ENCODE measurements around the gene ZNF521. TPM values are rescaled to one million over a fixed set of nuclear protein-coding genes. Genes with fewer than 3 reads are reported as not detected.

ZNF521 gene
- total and polyA plus RNA-seq, 2 of the 13 experiments (the other 11 are each of a cell fraction or from before 2014, with no cell fraction given): 0.02 TPM; not detected in 1

- Histone ChIP-seq H3K9me3 (ENCODE audit: low read length) (no peaks in the 10 kb centered on the region), H3K4me3 (replicated peaks in 1 of 3; ENCODE audit: insufficient read depth in 1 of 3, low read depth in 2 of 3, low read length in 3 of 3) (no peak overlapping the region), H4K20me1 (ENCODE audit: insufficient read depth, low read length) (no peaks in the 10 kb centered on the region), H3K79me2 (ENCODE audit: insufficient read depth, low read length) (no peaks in the 10 kb centered on the region), H3K4me2 (ENCODE audit: low read depth, low read length) (no peak overlapping the region), H3K4me1 (ENCODE audit: insufficient read depth, low read length) (no peaks in the 10 kb centered on the region), H3K9ac (ENCODE audit: insufficient read depth, low read depth, low read length) (no peak overlapping the region), H3K27ac (ENCODE audit: extremely low read length, insufficient read depth, low read length) (no peak overlapping the region), H3K27me3 (ENCODE audit: control insufficient read depth in 1 of 2, insufficient read depth in 2 of 2, low read length in 2 of 2) (peaks cover 0 to 11% of the 10 kb centered on the region in 2 experiments; a peak in 1 of 5 replicates), H3K36me3 (replicated peaks in 1 of 2; ENCODE audit: control insufficient read depth in 1 of 2, insufficient read depth in 2 of 2, low read length in 2 of 2) (no peaks in the 10 kb centered on the region), H2AFZ (ENCODE audit: low read length) (no peak overlapping the region)
- DNase-seq (ENCODE audit: low spot score) (no peak), ATAC-seq (no peak), FAIRE-seq (no peak)
- in situ Hi-C loops (cut with HindIII; ENCODE audit: extremely low pct_ligation_motif_present, low pct_unique_long_range_greater_than_20kb) (no loop called here), intact Hi-C loops (cut with micrococcal nuclease; ENCODE audit: unreplicated experiment) (no loop called here)
- ChIA-PET CTCF (ENCODE audit: low intra/inter-chr PET ratio, low total read pairs) (no interaction called here), POLR2A (no interaction called here)
- peak; percentile 65 for TF ChIP-seq ATF7 (IDR thresholded peaks at IDR 0.05)
- no peak for TF ChIP-seq ATF7 (CRISPR knock-in tag; IDR thresholded peaks at IDR 0.05)
- TF ChIP-seq ZNF710 (CRISPR knock-in tag; IDR thresholded peaks at IDR 0.05; ENCODE audit: borderline replicate concordance): no peak
- no peak for TF ChIP-seq DPF2 (CRISPR knock-in tag; IDR thresholded peaks at IDR 0.05; ENCODE audit: borderline replicate concordance, low read depth)
- no peak for TF ChIP-seq DZIP1 (CRISPR knock-in tag; IDR thresholded peaks at IDR 0.05)
- no peak for TF ChIP-seq ZNF180 (CRISPR knock-in tag; IDR thresholded peaks at IDR 0.05; ENCODE audit: borderline replicate concordance, low read depth)
- TF ChIP-seq U2AF1 (optimal IDR thresholded peaks at IDR 0.05; ENCODE audit: low read depth, low read length): no peak
- no peak for TF ChIP-seq RARG (CRISPR knock-in tag; IDR thresholded peaks at IDR 0.05; ENCODE audit: low read depth)
- TF ChIP-seq ZNF510 (CRISPR knock-in tag; IDR thresholded peaks at IDR 0.05; ENCODE audit: low read depth): no peak
- WGBS (ENCODE audit: low lambda C conversion rate): 18% methylated on average over 3 of the region's 3 CpGs
- no TSS peak for BruUV-seq (replicated peaks)
Observed at GRCh38 chr18:25340762-25341161, 11.2 kb downstream of the ZNF521 start.
